ENCODE measurements around the gene AJAP1.

Gene AJAP1

DNA sequence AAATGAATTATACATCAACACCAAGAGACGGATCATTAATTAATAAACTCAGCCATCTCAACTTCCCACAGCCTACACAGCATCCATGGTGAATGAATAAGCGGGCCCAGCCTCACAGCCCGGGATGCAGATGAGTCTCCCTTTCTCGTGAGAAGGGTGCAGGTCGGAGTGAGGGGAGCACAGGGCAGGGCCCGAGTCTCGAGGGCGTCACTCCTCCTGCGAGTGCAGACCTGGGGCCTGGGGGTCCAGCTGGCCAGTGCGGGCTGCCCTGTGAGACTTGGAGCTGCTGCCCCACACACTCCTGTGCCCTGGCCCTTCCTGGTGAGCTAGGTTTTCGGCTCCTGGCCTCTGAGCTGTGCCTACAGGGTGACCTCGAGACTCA is 74.7 kb downstream of the AJAP1 start:
- TF ChIP-seq CTCF (IDR thresholded peaks at IDR 0.05; ENCODE audit: insufficient read depth, low read length), result no peak
- TF ChIP-seq POLR2AphosphoS5 (IDR thresholded peaks at IDR 0.05; ENCODE audit: low read depth), result no peak
- TF ChIP-seq, protein P1, sequence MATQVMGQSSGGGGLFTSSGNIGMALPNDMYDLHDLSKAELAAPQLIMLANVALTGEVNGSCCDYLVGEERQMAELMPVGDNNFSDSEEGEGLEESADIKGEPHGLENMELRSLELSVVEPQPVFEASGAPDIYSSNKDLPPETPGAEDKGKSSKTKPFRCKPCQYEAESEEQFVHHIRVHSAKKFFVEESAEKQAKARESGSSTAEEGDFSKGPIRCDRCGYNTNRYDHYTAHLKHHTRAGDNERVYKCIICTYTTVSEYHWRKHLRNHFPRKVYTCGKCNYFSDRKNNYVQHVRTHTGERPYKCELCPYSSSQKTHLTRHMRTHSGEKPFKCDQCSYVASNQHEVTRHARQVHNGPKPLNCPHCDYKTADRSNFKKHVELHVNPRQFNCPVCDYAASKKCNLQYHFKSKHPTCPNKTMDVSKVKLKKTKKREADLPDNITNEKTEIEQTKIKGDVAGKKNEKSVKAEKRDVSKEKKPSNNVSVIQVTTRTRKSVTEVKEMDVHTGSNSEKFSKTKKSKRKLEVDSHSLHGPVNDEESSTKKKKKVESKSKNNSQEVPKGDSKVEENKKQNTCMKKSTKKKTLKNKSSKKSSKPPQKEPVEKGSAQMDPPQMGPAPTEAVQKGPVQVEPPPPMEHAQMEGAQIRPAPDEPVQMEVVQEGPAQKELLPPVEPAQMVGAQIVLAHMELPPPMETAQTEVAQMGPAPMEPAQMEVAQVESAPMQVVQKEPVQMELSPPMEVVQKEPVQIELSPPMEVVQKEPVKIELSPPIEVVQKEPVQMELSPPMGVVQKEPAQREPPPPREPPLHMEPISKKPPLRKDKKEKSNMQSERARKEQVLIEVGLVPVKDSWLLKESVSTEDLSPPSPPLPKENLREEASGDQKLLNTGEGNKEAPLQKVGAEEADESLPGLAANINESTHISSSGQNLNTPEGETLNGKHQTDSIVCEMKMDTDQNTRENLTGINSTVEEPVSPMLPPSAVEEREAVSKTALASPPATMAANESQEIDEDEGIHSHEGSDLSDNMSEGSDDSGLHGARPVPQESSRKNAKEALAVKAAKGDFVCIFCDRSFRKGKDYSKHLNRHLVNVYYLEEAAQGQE (IDR thresholded peaks at IDR 0.05; ENCODE audit: insufficient replicate concordance, low read depth), result no peak
- no peak for TF ChIP-seq SPI1 (IDR thresholded peaks at IDR 0.05; ENCODE audit: borderline replicate concordance, low read depth)
- TF ChIP-seq GABPA (IDR thresholded peaks at IDR 0.05; ENCODE audit: low read depth), result no peak

GRCh38 chr1:4730078-4730477 is 75.7 kb downstream of the AJAP1 start:
- Histone ChIP-seq H3K27me3 (ENCODE audit: insufficient read depth, poor library complexity, severe bottlenecking) (no peaks in the 10 kb centered on the region), H3K27ac (replicated peaks) (no peak overlapping the region), H3K4me3 (replicated peaks; ENCODE audit: insufficient read depth, low read length) (no peak overlapping the region)
- no peak for DNase-seq (ENCODE audit: low read depth in 1 of 2, low spot score in 1 of 2)
- TF ChIP-seq CTCF (IDR thresholded peaks at IDR 0.05; ENCODE audit: insufficient read depth, low read length) (no peak), POLR2AphosphoS5 (IDR thresholded peaks at IDR 0.05; ENCODE audit: low read depth) (no peak), SPI1 (IDR thresholded peaks at IDR 0.05; ENCODE audit: borderline replicate concordance, low read depth) (no peak), GABPA (IDR thresholded peaks at IDR 0.05; ENCODE audit: low read depth) (no peak)
- TF ChIP-seq, protein P1 (IDR thresholded peaks at IDR 0.05; ENCODE audit: insufficient replicate concordance, low read depth), result no peak

More for the DNA sequence above, 74.7 kb downstream of the AJAP1 start:
- Histone ChIP-seq H3K4me3 (replicated peaks; ENCODE audit: insufficient read depth, low read length) (no peak overlapping the region), H3K27me3 (ENCODE audit: insufficient read depth, poor library complexity, severe bottlenecking) (no peaks in the 10 kb centered on the region), H3K27ac (replicated peaks) (no peak overlapping the region)
- no peak for DNase-seq (ENCODE audit: low read depth in 1 of 2, low spot score in 1 of 2)

DNA sequence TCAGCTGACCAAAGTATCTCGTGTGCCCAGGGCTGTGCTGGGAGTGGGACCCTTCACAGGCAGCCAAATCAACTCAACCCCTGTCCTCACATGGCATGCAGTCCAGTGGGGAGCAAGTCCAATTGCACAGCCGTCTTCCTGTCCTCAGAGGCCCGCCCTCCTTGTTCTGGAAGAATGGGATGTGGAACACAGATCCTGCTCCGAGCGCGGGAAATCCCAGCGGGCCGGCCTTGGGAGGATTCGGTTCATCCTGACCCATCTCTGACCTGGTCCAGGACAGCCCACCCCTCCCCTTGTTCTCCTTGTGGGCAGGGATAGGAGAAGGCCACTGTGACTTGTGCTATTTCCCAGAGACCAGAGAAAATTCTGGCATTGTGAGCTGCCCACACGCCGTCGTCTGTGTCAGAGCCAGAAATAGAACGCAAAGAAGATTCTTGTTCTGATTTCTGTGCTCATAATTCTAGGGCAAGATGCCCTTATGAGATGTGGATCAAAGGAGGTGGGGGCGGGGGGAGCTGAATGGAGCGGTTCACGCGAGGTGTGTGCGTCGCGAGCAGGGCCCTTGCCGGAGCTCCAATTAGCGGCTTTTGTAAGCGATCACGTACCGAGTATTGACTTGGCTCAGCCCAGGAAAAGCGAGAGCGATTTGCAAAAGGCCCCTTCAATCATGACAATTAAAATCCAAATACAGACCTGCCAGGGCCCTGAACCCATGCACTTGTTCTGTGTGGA is 79.2 kb downstream of the AJAP1 start:
- no peak overlapping the region for H3K4me3 ChIP-seq (replicated peaks; ENCODE audit: insufficient read depth, low read length)
- no peaks in the 10 kb centered on the region for H3K27me3 ChIP-seq (ENCODE audit: insufficient read depth, poor library complexity, severe bottlenecking)
- H3K27ac ChIP-seq (replicated peaks), result no peak overlapping the region
- DNase-seq (ENCODE audit: low read depth in 1 of 2, low spot score in 1 of 2), result no peak
- TF ChIP-seq CTCF (IDR thresholded peaks at IDR 0.05; ENCODE audit: insufficient read depth, low read length) (no peak), SPI1 (IDR thresholded peaks at IDR 0.05; ENCODE audit: borderline replicate concordance, low read depth) (no peak), POLR2AphosphoS5 (IDR thresholded peaks at IDR 0.05; ENCODE audit: low read depth) (no peak), GABPA (IDR thresholded peaks at IDR 0.05; ENCODE audit: low read depth) (no peak)
- TF ChIP-seq, protein P1 (IDR thresholded peaks at IDR 0.05; ENCODE audit: insufficient replicate concordance, low read depth), result no peak
